Smooth muscle cell (in vitro differentiated cells): Measurements from ENCODE around the gene TMEM150A. TPM values are rescaled to one million over a fixed set of nuclear protein-coding genes. Genes with fewer than 3 reads are reported as not detected.

ENCODE experiments used
- DNase-seq: peaks from one replicate; lab custom pipeline; 2025; ENCODE audit not compliant: unreplicated experiment; lab: John Stamatoyannopoulos, UW
- H2AFZ ChIP-seq: fragments of 200-600 bp; sonication (generic); 2 replicates; pipeline ENCODE4 v1.6.0; 2016; ENCODE audit warnings: antibody characterized with exemption, low read depth, mild to moderate bottlenecking
- H3F3A ChIP-seq: fragments of 200-600 bp; sonication (generic); 2 replicates; pipeline ENCODE4 v1.6.0; 2017; ENCODE audit warnings: antibody characterized with exemption, low read depth
- H3K27ac ChIP-seq: fragments of 200-600 bp; sonication (generic); 2 replicates; pipeline ENCODE4 v1.5.1; 2016; ENCODE audit warnings: low read depth, mild to moderate bottlenecking
- H3K27me3 ChIP-seq: fragments of 200-600 bp; sonication (generic); 2 replicates; pipeline ENCODE4 v1.6.1; 2016; ENCODE audit warnings: low read depth, mild to moderate bottlenecking
- H3K36me3 ChIP-seq: fragments of 200-600 bp; sonication (generic); 2 replicates; pipeline ENCODE4 v1.5.1; 2016; ENCODE audit warnings: low read depth
- H3K4me1 ChIP-seq: fragments of 200-600 bp; sonication (generic); 2 replicates; pipeline ENCODE4 v1.5.1; 2016; ENCODE audit warnings: low read depth
- H3K4me2 ChIP-seq: fragments of 200-600 bp; sonication (generic); 2 replicates; pipeline ENCODE4 v1.6.0; 2016; ENCODE audit warnings: mild to moderate bottlenecking
- H3K4me3 ChIP-seq: fragments of 200-600 bp; sonication (generic); 2 replicates; pipeline ENCODE4 v1.5.1; 2016; ENCODE audit warnings: mild to moderate bottlenecking
- H3K79me2 ChIP-seq: fragments of 200-600 bp; sonication (generic); 2 replicates; pipeline ENCODE4 v1.6.0; 2016; ENCODE audit warnings: low read depth, mild to moderate bottlenecking
- H3K9ac ChIP-seq: fragments of 200-600 bp; sonication (generic); 2 replicates; pipeline ENCODE4 v1.6.0; 2016; ENCODE audit warnings: low read depth
- H3K9me3 ChIP-seq: fragments of 200-600 bp; sonication (generic); replicated peaks from 2 replicates; pipeline ENCODE4 v1.5.1; 2016; ENCODE audit warnings: low read depth
- H4K20me1 ChIP-seq: fragments of 200-600 bp; sonication (generic); 2 replicates; pipeline ENCODE4 v1.6.0; 2016; ENCODE audit warnings: low read depth
- WGBS: methylation state at CpG from one replicate; pipeline ENCODE4 v1.1.7; 2016; ENCODE audit warnings: low lambda C conversion rate; 5-methylcytosine and 5-hydroxymethylcytosine counted together
- polyA plus RNA-seq: library from polyadenylated mRNA; unstranded; fragments of >200 nt; fragmentation: Nextera tagmentation; extraction: Ambion mirVana; gene quantifications from 2 replicates; pipeline ENCODE4 v1.2.1, GENCODE V29; 2016
- total RNA-seq: library from RNA; depleted of rRNA; stranded (reverse); fragments of >200 nt; gene quantifications from 2 replicates; pipeline ENCODE4 v1.2.3, GENCODE V29; 2014
- TF ChIP-seq, protein P1 (sequence below): fragments of 200-600 bp; sonication (generic); IDR thresholded peaks from 2 replicates; pipeline ENCODE4 v1.5.1; 2017; ENCODE audit warnings: borderline replicate concordance, mild to moderate bottlenecking, antibody characterized with exemption; ENCODE audit not compliant: insufficient read depth, poor library complexity, severe bottlenecking

TMEM150A gene
- total and polyA plus RNA-seq, 2 experiments from 2014 or later, result 7.7 to 20.0 TPM

GRCh38 chr2:85551698-85552678 lies 50.5 kb downstream of the TMEM150A start:
- Histone ChIP-seq H2AFZ (no peak overlapping the region), H3K9me3 (no peaks in the 10 kb centered on the region), H3K4me3 (no peak overlapping the region), H3K79me2 (peaks cover 4% of the 10 kb centered on the region), H3K4me1 (no peaks in the 10 kb centered on the region), H3F3A (peaks cover 30% of the 10 kb centered on the region), H4K20me1 (peaks cover 4% of the 10 kb centered on the region), H3K27me3 (no peaks in the 10 kb centered on the region), H3K4me2 (no peak overlapping the region), H3K27ac (no peak overlapping the region), H3K9ac (no peak overlapping the region), H3K36me3 (peaks cover under 1% of the 10 kb centered on the region)
- peak; percentile 21 for DNase-seq
- TF ChIP-seq, protein P1, sequence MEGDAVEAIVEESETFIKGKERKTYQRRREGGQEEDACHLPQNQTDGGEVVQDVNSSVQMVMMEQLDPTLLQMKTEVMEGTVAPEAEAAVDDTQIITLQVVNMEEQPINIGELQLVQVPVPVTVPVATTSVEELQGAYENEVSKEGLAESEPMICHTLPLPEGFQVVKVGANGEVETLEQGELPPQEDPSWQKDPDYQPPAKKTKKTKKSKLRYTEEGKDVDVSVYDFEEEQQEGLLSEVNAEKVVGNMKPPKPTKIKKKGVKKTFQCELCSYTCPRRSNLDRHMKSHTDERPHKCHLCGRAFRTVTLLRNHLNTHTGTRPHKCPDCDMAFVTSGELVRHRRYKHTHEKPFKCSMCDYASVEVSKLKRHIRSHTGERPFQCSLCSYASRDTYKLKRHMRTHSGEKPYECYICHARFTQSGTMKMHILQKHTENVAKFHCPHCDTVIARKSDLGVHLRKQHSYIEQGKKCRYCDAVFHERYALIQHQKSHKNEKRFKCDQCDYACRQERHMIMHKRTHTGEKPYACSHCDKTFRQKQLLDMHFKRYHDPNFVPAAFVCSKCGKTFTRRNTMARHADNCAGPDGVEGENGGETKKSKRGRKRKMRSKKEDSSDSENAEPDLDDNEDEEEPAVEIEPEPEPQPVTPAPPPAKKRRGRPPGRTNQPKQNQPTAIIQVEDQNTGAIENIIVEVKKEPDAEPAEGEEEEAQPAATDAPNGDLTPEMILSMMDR, result peak; percentile 92
- WGBS, result 80% methylated on average over 9 of the region's 9 CpGs

DNA sequence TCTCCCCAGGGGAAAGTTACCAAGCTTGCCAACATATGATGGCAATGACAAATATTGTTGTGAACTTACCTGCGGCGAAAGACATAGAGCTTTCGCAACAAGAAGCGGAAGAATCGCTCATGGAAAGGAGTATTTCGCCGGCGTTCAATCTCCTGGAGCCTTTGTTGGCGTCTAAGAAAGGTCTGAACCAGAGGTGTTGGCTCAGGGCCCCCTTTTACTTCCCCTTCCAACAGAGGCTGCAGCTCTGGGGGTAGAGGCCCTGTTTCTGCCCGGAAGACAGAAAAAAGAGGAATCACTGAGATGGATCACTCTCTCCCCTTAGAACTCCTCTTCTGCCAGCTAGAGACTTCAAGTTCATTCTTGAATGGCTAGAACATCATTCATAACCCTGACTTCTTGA lies 52.0 kb downstream of the TMEM150A start:
- no peak for DNase-seq
- Histone ChIP-seq H2AFZ (no peak overlapping the region), H3K4me2 (peak overlapping the region; percentile 29), H3K4me3 (no peak overlapping the region), H3K9me3 (no peaks in the 10 kb centered on the region), H4K20me1 (peaks cover 17% of the 10 kb centered on the region), H3K9ac (no peak overlapping the region), H3K79me2 (no peaks in the 10 kb centered on the region), H3F3A (peaks cover 41% of the 10 kb centered on the region), H3K27ac (peak overlapping the region; percentile 62), H3K4me1 (no peaks in the 10 kb centered on the region), H3K36me3 (no peaks in the 10 kb centered on the region), H3K27me3 (no peaks in the 10 kb centered on the region)
- 94% methylated on average over 10 of the region's 10 CpGs for WGBS
- TF ChIP-seq, protein P1, result no peak

GRCh38 chr2:85549826-85550225 lies 52.7 kb downstream of the TMEM150A start:
- 22% methylated on average over 4 of the region's 4 CpGs for WGBS

More at GRCh38 chr2:85549826-85550225, 52.7 kb downstream of the TMEM150A start:
- Histone ChIP-seq H3K4me2 (peak overlapping the region; percentile 29), H3K4me1 (no peaks in the 10 kb centered on the region), H3F3A (peaks cover 45% of the 10 kb centered on the region), H3K4me3 (no peak overlapping the region), H2AFZ (no peak overlapping the region), H3K36me3 (no peaks in the 10 kb centered on the region), H3K9ac (no peak overlapping the region), H3K27ac (peak overlapping the region; percentile 62), H3K79me2 (no peaks in the 10 kb centered on the region), H3K9me3 (no peaks in the 10 kb centered on the region), H4K20me1 (peaks cover 23% of the 10 kb centered on the region), H3K27me3 (no peaks in the 10 kb centered on the region)
- TF ChIP-seq, protein P1, result no peak
- DNase-seq, result no peak
